Suprapubic skin (tissue), 4 donors: ENCODE data around the gene INHBE.
"Not testable (repeated sequence)": the region's sequence is repeated elsewhere in the genome, so short reads cannot be mapped to it uniquely, and the experiment has no call there.

Experiments
- CTCF ChIP-seq, 2 donors: fragments of 200-600 bp in 1 of 2; fragments of 450-650 bp in 1 of 2; sonication (generic) in 1 of 2; IDR thresholded peaks; one replicate each; pipeline ENCODE4 v1.5.1; 2016 to 2019; ENCODE audit warnings: antibody characterized with exemption in 2 of 2, mild to moderate bottlenecking in 1 of 2, moderate library complexity in 1 of 2
- POLR2A ChIP-seq, 2 donors: fragments of 450-650 bp; IDR thresholded peaks; one replicate each; pipeline ENCODE4 v1.6.1; 2017; ENCODE audit warnings: antibody characterized with exemption in 2 of 2, mild to moderate bottlenecking in 2 of 2, moderate library complexity in 2 of 2
- POLR2AphosphoS5 ChIP-seq, 3 donors: sonication (generic); formaldehyde crosslinking; IDR thresholded peaks; one replicate each; pipeline ENCODE4 v1.6.1; 2017; ENCODE audit warnings: antibody characterized with exemption in 3 of 3

GRCh38 chr12:57414160-57414559 lies 40.9 kb upstream of the INHBE start:
- TF ChIP-seq CTCF, POLR2A, POLR2AphosphoS5 (IDR thresholded peaks at IDR 0.05): not testable (repeated sequence)
